OCI-LY7 (cell line): ENCODE data around the gene POLA1.

Source experiments
- EZH2phosphoT487 ChIP-seq: fragments of 200-600 bp; sonication (generic); IDR thresholded peaks from 2 replicates; pipeline ENCODE4 v1.6.1; 2018; ENCODE audit warnings: low read depth, borderline replicate concordance, mild to moderate bottlenecking, mixed run types, antibody characterized with exemption, low read length, moderate library complexity, mixed read lengths
- TF ChIP-seq, protein P1 (sequence below): fragments of 200-600 bp; sonication (generic); conservative IDR thresholded peaks from 2 replicates; pipeline ENCODE4 v1.5.1; 2014; ENCODE audit warnings: mild to moderate bottlenecking, antibody characterized with exemption, low read length, moderate library complexity, mixed read lengths

GRCh38 chrX:24684048-24684447, 9.7 kb upstream of the POLA1 start:
- TF ChIP-seq, protein P1, sequence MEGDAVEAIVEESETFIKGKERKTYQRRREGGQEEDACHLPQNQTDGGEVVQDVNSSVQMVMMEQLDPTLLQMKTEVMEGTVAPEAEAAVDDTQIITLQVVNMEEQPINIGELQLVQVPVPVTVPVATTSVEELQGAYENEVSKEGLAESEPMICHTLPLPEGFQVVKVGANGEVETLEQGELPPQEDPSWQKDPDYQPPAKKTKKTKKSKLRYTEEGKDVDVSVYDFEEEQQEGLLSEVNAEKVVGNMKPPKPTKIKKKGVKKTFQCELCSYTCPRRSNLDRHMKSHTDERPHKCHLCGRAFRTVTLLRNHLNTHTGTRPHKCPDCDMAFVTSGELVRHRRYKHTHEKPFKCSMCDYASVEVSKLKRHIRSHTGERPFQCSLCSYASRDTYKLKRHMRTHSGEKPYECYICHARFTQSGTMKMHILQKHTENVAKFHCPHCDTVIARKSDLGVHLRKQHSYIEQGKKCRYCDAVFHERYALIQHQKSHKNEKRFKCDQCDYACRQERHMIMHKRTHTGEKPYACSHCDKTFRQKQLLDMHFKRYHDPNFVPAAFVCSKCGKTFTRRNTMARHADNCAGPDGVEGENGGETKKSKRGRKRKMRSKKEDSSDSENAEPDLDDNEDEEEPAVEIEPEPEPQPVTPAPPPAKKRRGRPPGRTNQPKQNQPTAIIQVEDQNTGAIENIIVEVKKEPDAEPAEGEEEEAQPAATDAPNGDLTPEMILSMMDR: no peak
- TF ChIP-seq EZH2phosphoT487: no peak
